Uterus (tissue), 2 donors: ENCODE results near the gene TFRC.

ENCODE experiments used
- CTCF ChIP-seq, 4 experiments: fragments of 200-600 bp in 2 of 4; fragments of 450-650 bp in 2 of 4; sonication (generic) in 2 of 4; IDR thresholded peaks; one replicate each; pipeline ENCODE4 v1.5.1; 2016 to 2019; ENCODE audit warnings: antibody characterized with exemption in 4 of 4, mild to moderate bottlenecking in 2 of 4, moderate library complexity in 1 of 4
- POLR2A ChIP-seq, 2 donors: fragments of 450-650 bp; IDR thresholded peaks; one replicate each; pipeline ENCODE4 v1.6.1; 2016; ENCODE audit warnings: antibody characterized with exemption in 2 of 2, mild to moderate bottlenecking in 1 of 2, moderate library complexity in 1 of 2

GRCh38 chr3:196047391-196048030 is 34.4 kb downstream of the TFRC start:
- TF ChIP-seq CTCF (IDR thresholded peaks at IDR 0.05) (no peak), POLR2A (IDR thresholded peaks at IDR 0.05) (no peak)
